Measurements from ENCODE around the gene CYTH3. TPM values are rescaled to one million over a fixed set of nuclear protein-coding genes. Genes with fewer than 3 reads are reported as not detected.
"Not testable (repeated sequence)": the region's sequence is repeated elsewhere in the genome, so short reads cannot be mapped to it uniquely, and the experiment has no call there.

Gene CYTH3
- total RNA-seq, 1 donor from 2014 or later = 25.5 TPM

- DNase-seq = no peak
- Histone ChIP-seq H3K27me3 (ENCODE audit: low read depth) (no peaks in the 10 kb centered on the region), H3K4me3 (no peak overlapping the region), H3K27ac (replicated peaks) (no peak overlapping the region), H3K4me1 (peaks cover 59% of the 10 kb centered on the region), H3K36me3 (no peaks in the 10 kb centered on the region), H3K9me3 (replicated peaks) (no peaks in the 10 kb centered on the region)
- no peak for TF ChIP-seq CTCF (IDR thresholded peaks at IDR 0.05; ENCODE audit: borderline replicate concordance)
- intact Hi-C loops (cut with micrococcal nuclease) = no loop called here
Observed at GRCh38 chr7:6197801-6198551, 74.4 kb downstream of the CYTH3 start.

- TF ChIP-seq CTCF (IDR thresholded peaks at IDR 0.05; ENCODE audit: borderline replicate concordance) = no peak
- no peak overlapping the region for H3K27ac ChIP-seq (replicated peaks)
- H3K36me3 ChIP-seq = peaks cover 14% of the 10 kb centered on the region
- no peaks in the 10 kb centered on the region for H3K27me3 ChIP-seq (ENCODE audit: low read depth)
- no peaks in the 10 kb centered on the region for H3K9me3 ChIP-seq (replicated peaks)
- H3K4me3 ChIP-seq = no peak overlapping the region
- DNase-seq = no peak
- intact Hi-C loops (cut with micrococcal nuclease) = no loop called here
- H3K4me1 ChIP-seq = peaks cover 27% of the 10 kb centered on the region
Observed at GRCh38 chr7:6193709-6194108, 78.7 kb downstream of the CYTH3 start.

GRCh38 chr7:6190563-6190962, 81.9 kb downstream of the CYTH3 start:
- H3K4me3 ChIP-seq; DNase-seq; H3K4me1 ChIP-seq; H3K9me3 ChIP-seq (replicated peaks); H3K27me3 ChIP-seq (ENCODE audit: low read depth); intact Hi-C loops (cut with micrococcal nuclease); H3K27ac ChIP-seq (replicated peaks): not testable (repeated sequence)
- peaks cover 41% of the 10 kb centered on the region for H3K36me3 ChIP-seq

GRCh38 chr7:6188389-6188788, 84.0 kb downstream of the CYTH3 start:
- Histone ChIP-seq H3K27me3 (ENCODE audit: low read depth) (no peaks in the 10 kb centered on the region), H3K9me3 (replicated peaks) (no peaks in the 10 kb centered on the region), H3K27ac (replicated peaks) (no peak overlapping the region), H3K4me3 (no peak overlapping the region), H3K36me3 (peaks cover 43% of the 10 kb centered on the region), H3K4me1 (peaks cover 5% of the 10 kb centered on the region)
- TF ChIP-seq CTCF (IDR thresholded peaks at IDR 0.05; ENCODE audit: borderline replicate concordance) = no peak
- DNase-seq = no peak
- intact Hi-C loops (cut with micrococcal nuclease) = no loop called here

- intact Hi-C loops (cut with micrococcal nuclease) = no loop called here
- Histone ChIP-seq H3K4me3 (no peak overlapping the region), H3K9me3 (replicated peaks) (no peaks in the 10 kb centered on the region), H3K36me3 (peaks cover 56% of the 10 kb centered on the region), H3K27me3 (ENCODE audit: low read depth) (no peaks in the 10 kb centered on the region), H3K27ac (replicated peaks) (no peak overlapping the region), H3K4me1 (peaks cover 4% of the 10 kb centered on the region)
- TF ChIP-seq CTCF (IDR thresholded peaks at IDR 0.05; ENCODE audit: borderline replicate concordance) = no peak
- no peak for DNase-seq
Observed at GRCh38 chr7:6186577-6186976, 85.8 kb downstream of the CYTH3 start.

- intact Hi-C loops (cut with micrococcal nuclease) = no loop called here
Observed at GRCh38 chr7:6182993-6183392, 89.4 kb downstream of the CYTH3 start.

More at GRCh38 chr7:6182993-6183392, 89.4 kb downstream of the CYTH3 start:
- no peak overlapping the region for H3K4me3 ChIP-seq
- no peak for DNase-seq
- H3K4me1 ChIP-seq = peaks cover 13% of the 10 kb centered on the region
- H3K9me3 ChIP-seq (replicated peaks) = no peaks in the 10 kb centered on the region
- TF ChIP-seq CTCF (IDR thresholded peaks at IDR 0.05; ENCODE audit: borderline replicate concordance) = no peak
- no peaks in the 10 kb centered on the region for H3K27me3 ChIP-seq (ENCODE audit: low read depth)
- no peak overlapping the region for H3K27ac ChIP-seq (replicated peaks)
- peaks cover 35% of the 10 kb centered on the region for H3K36me3 ChIP-seq

Measured in left ventricle myocardium inferior (tissue), 1 donor.